ENCODE measurements around the gene HACD1. TPM values are rescaled to one million over a fixed set of nuclear protein-coding genes. Genes with fewer than 3 reads are reported as not detected.

HACD1 gene
- total and polyA plus RNA-seq, 2 donors (not counting 1 experiment from before 2014, with no cell fraction given), result 37.7 to 53.4 TPM

- Histone ChIP-seq H3K36me3 (ENCODE audit: control insufficient read depth, insufficient read depth, low read length) (no peaks in the 10 kb centered on the region), H3K27me3 (ENCODE audit: control insufficient read depth, insufficient read depth, low read length) (no peaks in the 10 kb centered on the region), H3K9me3 (ENCODE audit: control insufficient read depth, insufficient read depth, low read depth, low read length) (no peaks in the 10 kb centered on the region), H3K9ac (ENCODE audit: insufficient read depth, low read length) (no peak overlapping the region), H3K4me2 (ENCODE audit: extremely low read depth, insufficient read depth, low read length) (no peak overlapping the region), H3K4me1 (ENCODE audit: control insufficient read depth, extremely low read depth, insufficient read depth, low read length) (no peaks in the 10 kb centered on the region), H3K79me2 (ENCODE audit: control insufficient read depth, insufficient read depth, low read length) (no peaks in the 10 kb centered on the region), H3K27ac (ENCODE audit: insufficient read depth, low read length) (no peak overlapping the region), H2AFZ (ENCODE audit: low read length) (no peak overlapping the region), H4K20me1 (ENCODE audit: control insufficient read depth, extremely low read depth, insufficient read depth, low read length) (no peaks in the 10 kb centered on the region), H3K4me3 (replicated peaks in 1 of 4; ENCODE audit: control extremely low read depth in 1 of 4, insufficient read depth in 1 of 4, low read depth in 3 of 4, low read length in 4 of 4) (no peak overlapping the region)
- TF ChIP-seq EZH2 (IDR thresholded peaks at IDR 0.05; ENCODE audit: low read length, missing control alignments) (no peak), CTCF (conservative IDR thresholded peaks at IDR 0.05 in 1 of 2, IDR thresholded peaks at IDR 0.05 in 1 of 2; ENCODE audit: low read depth in 1 of 2, low read length in 2 of 2) (no peak)
- no peak for DNase-seq (ENCODE audit: low read depth in 2 of 2)
Observed at GRCh38 chr10:17585016-17585415, 32.2 kb downstream of the HACD1 start.

GRCh38 chr10:17580885-17581284, 36.3 kb downstream of the HACD1 start:
- Histone ChIP-seq H3K4me3 (replicated peaks in 1 of 4; ENCODE audit: control extremely low read depth in 1 of 4, insufficient read depth in 1 of 4, low read depth in 3 of 4, low read length in 4 of 4) (no peak overlapping the region), H3K27me3 (ENCODE audit: control insufficient read depth, insufficient read depth, low read length) (no peaks in the 10 kb centered on the region), H3K9me3 (ENCODE audit: control insufficient read depth, insufficient read depth, low read depth, low read length) (no peaks in the 10 kb centered on the region), H3K27ac (ENCODE audit: insufficient read depth, low read length) (no peak overlapping the region), H2AFZ (ENCODE audit: low read length) (no peak overlapping the region), H3K36me3 (ENCODE audit: control insufficient read depth, insufficient read depth, low read length) (no peaks in the 10 kb centered on the region), H3K79me2 (ENCODE audit: control insufficient read depth, insufficient read depth, low read length) (no peaks in the 10 kb centered on the region), H3K4me2 (ENCODE audit: extremely low read depth, insufficient read depth, low read length) (no peak overlapping the region), H4K20me1 (ENCODE audit: control insufficient read depth, extremely low read depth, insufficient read depth, low read length) (no peaks in the 10 kb centered on the region), H3K4me1 (ENCODE audit: control insufficient read depth, extremely low read depth, insufficient read depth, low read length) (no peaks in the 10 kb centered on the region), H3K9ac (ENCODE audit: insufficient read depth, low read length) (no peak overlapping the region)
- no peak for DNase-seq (ENCODE audit: low read depth in 2 of 2)
- TF ChIP-seq EZH2 (IDR thresholded peaks at IDR 0.05; ENCODE audit: low read length, missing control alignments), result no peak
- no peak for TF ChIP-seq CTCF (conservative IDR thresholded peaks at IDR 0.05 in 1 of 2, IDR thresholded peaks at IDR 0.05 in 1 of 2; ENCODE audit: low read depth in 1 of 2, low read length in 2 of 2)

- Histone ChIP-seq H3K9ac (ENCODE audit: insufficient read depth, low read length) (no peak overlapping the region), H3K9me3 (ENCODE audit: control insufficient read depth, insufficient read depth, low read depth, low read length) (no peaks in the 10 kb centered on the region), H3K4me1 (ENCODE audit: control insufficient read depth, extremely low read depth, insufficient read depth, low read length) (no peaks in the 10 kb centered on the region), H4K20me1 (ENCODE audit: control insufficient read depth, extremely low read depth, insufficient read depth, low read length) (no peaks in the 10 kb centered on the region), H3K36me3 (ENCODE audit: control insufficient read depth, insufficient read depth, low read length) (no peaks in the 10 kb centered on the region), H3K27ac (ENCODE audit: insufficient read depth, low read length) (no peak overlapping the region), H3K79me2 (ENCODE audit: control insufficient read depth, insufficient read depth, low read length) (no peaks in the 10 kb centered on the region), H3K4me2 (ENCODE audit: extremely low read depth, insufficient read depth, low read length) (no peak overlapping the region), H3K27me3 (ENCODE audit: control insufficient read depth, insufficient read depth, low read length) (no peaks in the 10 kb centered on the region), H2AFZ (ENCODE audit: low read length) (no peak overlapping the region), H3K4me3 (replicated peaks in 1 of 4; ENCODE audit: control extremely low read depth in 1 of 4, insufficient read depth in 1 of 4, low read depth in 3 of 4, low read length in 4 of 4) (no peak overlapping the region)
- TF ChIP-seq EZH2 (IDR thresholded peaks at IDR 0.05; ENCODE audit: low read length, missing control alignments) (no peak), CTCF (conservative IDR thresholded peaks at IDR 0.05 in 1 of 2, IDR thresholded peaks at IDR 0.05 in 1 of 2; ENCODE audit: low read depth in 1 of 2, low read length in 2 of 2) (no peak)
- no peak for DNase-seq (ENCODE audit: low read depth in 2 of 2)
Observed at GRCh38 chr10:17578603-17579002, 38.6 kb downstream of the HACD1 start.

Measured in fibroblast of lung (primary cell).